Upper lobe of right lung (tissue), 1 donor: ENCODE data around the gene OGA. TPM values are rescaled to one million over a fixed set of nuclear protein-coding genes. Genes with fewer than 3 reads are reported as not detected.

Experiments used
- ATAC-seq: fragments of 200-7000 bp; cut with Tn5 transposase; one replicate; pipeline ENCODE4 v1.9.1; 2020; ENCODE audit warnings: mild to moderate bottlenecking, moderate library complexity
- DNase-seq: peaks from one replicate; pipeline ENCODE4 v3.0.0-alpha.2; 2020
- H3K27ac ChIP-seq: fragments of 200-600 bp; one replicate; pipeline ENCODE4 v1.8.0; 2022
- H3K27me3 ChIP-seq: fragments of 200-600 bp; one replicate; pipeline ENCODE4 v1.8.0; 2022; ENCODE audit warnings: mild to moderate bottlenecking
- H3K36me3 ChIP-seq: fragments of 200-600 bp; one replicate; pipeline ENCODE4 v1.8.0; 2022
- H3K4me1 ChIP-seq: fragments of 200-600 bp; one replicate; pipeline ENCODE4 v1.8.0; 2022
- H3K4me3 ChIP-seq: fragments of 200-600 bp; one replicate; pipeline ENCODE4 v1.8.0; 2022; ENCODE audit warnings: mild to moderate bottlenecking
- H3K9me3 ChIP-seq: fragments of 200-600 bp; one replicate; pipeline ENCODE4 v1.8.0; 2022
- CTCF ChIP-seq: fragments of 200-600 bp; IDR thresholded peaks from one replicate; pipeline ENCODE4 v1.8.0; 2022; ENCODE audit warnings: antibody characterized with exemption
- intact Hi-C: fragments of 100-400 bp; cut with DNase I; formaldehyde crosslinking; loops from one replicate; pipeline ENCODE4 v1.11.0; 2022
- total RNA-seq: library from RNA; stranded (reverse); fragmentation: NEBNext Ultra II Directional; extraction: Animal tissue kit (Norgen Biotek cat#: 25700); gene quantifications from one replicate; pipeline ENCODE4 v1.2.1, GENCODE V29; 2021
- donor health status: DM: no; HTN: yes; CAD: no; lungs with severe emphysema.

OGA gene
- total RNA-seq, 1 donor from 2014 or later = 91.6 TPM

- no peaks in the 10 kb centered on the region for H3K9me3 ChIP-seq
These were observed 40.6 kb downstream of the OGA start for GRCh38 chr10:101777619-101778145.

DNA sequence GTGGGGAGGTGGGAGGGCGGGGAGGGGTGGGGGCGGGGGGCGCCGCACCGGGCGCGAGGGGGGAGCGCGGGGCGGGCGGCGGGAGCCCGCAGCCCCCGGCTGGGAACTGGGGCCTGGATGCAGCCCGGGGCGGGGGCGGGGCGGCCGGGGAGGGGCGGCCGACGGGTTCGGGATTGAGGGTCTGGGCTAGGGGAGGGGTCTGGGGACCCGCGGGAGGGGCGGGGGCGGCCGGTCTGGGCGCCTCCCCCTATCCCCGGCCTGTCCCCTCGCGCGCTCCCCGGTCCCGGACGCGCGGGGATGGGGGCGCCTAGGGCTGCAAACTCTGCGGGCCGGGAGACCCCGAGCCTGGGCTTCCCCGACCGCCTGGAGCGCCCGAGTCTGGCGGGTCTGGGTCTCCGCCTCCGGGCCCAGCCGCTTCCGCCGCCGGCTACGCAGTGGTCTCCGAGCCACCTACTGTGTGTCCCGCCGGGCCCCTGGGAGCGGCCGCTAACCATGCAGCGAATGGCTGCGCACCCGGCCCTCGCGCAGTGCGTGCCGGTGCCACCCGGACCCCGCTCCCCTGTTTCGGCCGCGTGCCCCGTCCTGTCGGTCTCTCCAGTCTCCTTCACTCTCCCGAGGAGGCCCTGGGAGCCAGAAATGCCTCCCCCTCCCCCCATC lies 42.0 kb downstream of the OGA start:
- H3K27me3 ChIP-seq = peaks cover 67% of the 10 kb centered on the region
- intact Hi-C loops = no loop called here
- DNase-seq = peak; percentile 59
- no peak for TF ChIP-seq CTCF
- H3K36me3 ChIP-seq = no peaks in the 10 kb centered on the region
- H3K4me3 ChIP-seq = no peak overlapping the region
- no peak overlapping the region for H3K27ac ChIP-seq
- peaks cover 31% of the 10 kb centered on the region for H3K4me1 ChIP-seq
- ATAC-seq = no peak
- H3K9me3 ChIP-seq = no peaks in the 10 kb centered on the region

More at GRCh38 chr10:101777619-101778145, 40.6 kb downstream of the OGA start:
- no peak for TF ChIP-seq CTCF
- peak; percentile 62 for DNase-seq
- intact Hi-C loops = no loop called here
- peaks cover 54% of the 10 kb centered on the region for H3K27me3 ChIP-seq
- ATAC-seq = no peak
- H3K4me1 ChIP-seq = peaks cover 34% of the 10 kb centered on the region
- H3K4me3 ChIP-seq = no peak overlapping the region
- no peaks in the 10 kb centered on the region for H3K36me3 ChIP-seq
- no peak overlapping the region for H3K27ac ChIP-seq

GRCh38 chr10:101775273-101776160 lies 42.7 kb downstream of the OGA start, which contains the start of gene FGF8:
Gene FGF8 (minus strand): TSS chr10:101776114. CDS start chr10:101775900, 214 bp downstream.
- TF ChIP-seq CTCF = no peak
- ATAC-seq (no peak), DNase-seq (peak; percentile 51)
- H3K36me3 ChIP-seq = no peaks in the 10 kb centered on the region
- peaks cover 74% of the 10 kb centered on the region for H3K27me3 ChIP-seq
- no peak within 1 kb of the TSS for H3K4me3 ChIP-seq
- no peaks in the 10 kb centered on the region for H3K9me3 ChIP-seq
- H3K4me1 ChIP-seq = peaks cover 27% of the 10 kb centered on the region
- intact Hi-C loops = no loop called here
- H3K27ac ChIP-seq = no peak within 1 kb of the TSS

GRCh38 chr10:101774589-101775272 lies 43.5 kb downstream of the OGA start:
- H3K27ac ChIP-seq = no peak overlapping the region
- no peak for TF ChIP-seq CTCF
- no peaks in the 10 kb centered on the region for H3K36me3 ChIP-seq
- peak; percentile 67 for DNase-seq
- no peaks in the 10 kb centered on the region for H3K9me3 ChIP-seq
- no peak overlapping the region for H3K4me3 ChIP-seq
- peaks cover 80% of the 10 kb centered on the region for H3K27me3 ChIP-seq
- peaks cover 20% of the 10 kb centered on the region for H3K4me1 ChIP-seq
- no peak for ATAC-seq
- intact Hi-C loops = no loop called here

GRCh38 chr10:101773923-101774588 lies 44.2 kb downstream of the OGA start:
- Histone ChIP-seq H3K4me1 (peaks cover 13% of the 10 kb centered on the region), H3K36me3 (no peaks in the 10 kb centered on the region), H3K4me3 (no peak overlapping the region), H3K27ac (no peak overlapping the region), H3K9me3 (no peaks in the 10 kb centered on the region), H3K27me3 (peaks cover 74% of the 10 kb centered on the region)
- TF ChIP-seq CTCF = no peak
- ATAC-seq = no peak
- intact Hi-C loops = no loop called here
- DNase-seq = no peak
